HG03520 (cell line): ENCODE measurements around the gene C16orf96.

Source experiments
- ATAC-seq: cut with Tn5 transposase; IDR thresholded peaks from one replicate; pipeline ENCODE4 v1.9.1; 2021; ENCODE audit warnings: mild to moderate bottlenecking, moderate library complexity; ENCODE audit not compliant: unreplicated experiment

C16orf96 gene

DNA sequence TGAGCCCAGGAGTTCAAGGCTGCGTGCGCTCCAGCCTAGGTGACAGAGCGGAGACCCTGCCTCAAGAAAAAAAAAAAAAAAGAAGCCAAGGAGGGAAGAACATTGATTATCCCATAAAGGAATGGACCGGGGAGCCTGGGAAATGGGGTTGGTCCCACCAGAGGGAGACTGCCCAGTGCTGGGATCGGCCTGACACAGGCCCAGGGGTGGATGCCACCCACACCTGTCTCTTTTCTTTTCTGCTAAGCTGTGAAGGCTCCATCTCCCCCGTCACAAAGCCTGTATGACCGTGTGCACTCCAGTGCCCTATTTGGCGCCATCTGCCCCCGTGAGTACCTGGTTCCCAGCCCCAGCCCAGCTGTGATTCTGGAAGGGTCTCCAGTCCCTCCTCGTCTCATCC is 42.9 kb downstream of the C16orf96 start:
- no peak for ATAC-seq

DNA sequence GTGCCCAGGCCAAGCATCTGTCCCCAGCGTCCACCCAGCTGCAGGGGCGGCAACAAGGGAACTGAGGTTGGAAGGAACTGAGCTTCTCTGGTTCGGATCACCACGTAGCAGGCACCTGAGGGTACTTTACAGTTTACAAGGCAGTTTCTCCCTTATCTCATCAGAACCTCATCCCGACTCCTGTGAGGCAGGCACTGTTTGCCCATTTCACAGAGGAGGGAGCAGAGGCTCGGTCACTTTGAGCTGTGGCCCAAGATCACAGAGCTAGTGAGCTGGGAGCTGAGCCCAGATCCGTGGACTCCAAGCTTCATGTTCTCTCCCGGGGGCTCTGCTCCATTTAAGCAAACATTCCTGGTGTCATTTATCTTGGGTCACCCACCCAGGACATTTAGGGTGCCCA is 43.4 kb downstream of the C16orf96 start:
- ATAC-seq, result no peak

DNA sequence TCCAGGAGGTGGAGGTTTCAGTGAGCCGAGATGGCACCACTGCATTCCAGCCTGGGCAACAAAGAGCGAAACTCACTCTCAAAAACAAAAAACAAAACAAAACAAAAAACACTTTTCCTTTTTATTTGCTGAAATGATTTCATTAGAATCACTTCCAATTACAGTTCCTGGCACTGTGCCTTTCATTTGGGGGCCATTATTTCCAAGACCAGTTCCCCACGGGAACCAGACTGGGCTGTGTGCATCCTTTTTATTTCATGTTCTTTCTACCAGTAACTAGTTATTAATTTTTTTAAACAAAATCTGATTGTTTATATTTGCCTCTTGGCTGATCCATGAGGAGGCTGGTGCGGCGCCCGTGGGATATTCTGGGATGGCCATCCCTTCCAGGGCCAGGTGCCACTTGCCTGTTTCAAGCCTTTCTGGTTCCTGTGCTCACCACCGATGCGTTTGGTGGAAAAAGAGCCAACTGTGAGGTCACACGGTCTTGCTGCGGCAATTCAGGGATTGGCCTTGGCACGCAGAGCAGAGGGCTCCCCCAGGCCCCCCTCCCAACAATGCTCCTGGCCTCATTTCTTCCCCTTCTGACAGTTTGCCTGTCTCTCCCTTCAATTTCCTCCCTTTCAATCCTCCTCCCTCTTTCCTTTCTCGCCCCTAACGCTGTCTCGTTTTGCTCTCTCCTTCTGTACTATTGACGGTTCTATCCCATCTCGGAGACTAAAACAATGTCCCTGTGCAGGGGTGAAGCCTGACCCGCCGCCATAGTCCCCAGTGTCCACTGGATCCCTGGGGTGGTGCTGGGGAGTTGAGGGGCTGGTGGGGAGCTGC is 45.1 kb downstream of the C16orf96 start:
- ATAC-seq, result no peak

DNA sequence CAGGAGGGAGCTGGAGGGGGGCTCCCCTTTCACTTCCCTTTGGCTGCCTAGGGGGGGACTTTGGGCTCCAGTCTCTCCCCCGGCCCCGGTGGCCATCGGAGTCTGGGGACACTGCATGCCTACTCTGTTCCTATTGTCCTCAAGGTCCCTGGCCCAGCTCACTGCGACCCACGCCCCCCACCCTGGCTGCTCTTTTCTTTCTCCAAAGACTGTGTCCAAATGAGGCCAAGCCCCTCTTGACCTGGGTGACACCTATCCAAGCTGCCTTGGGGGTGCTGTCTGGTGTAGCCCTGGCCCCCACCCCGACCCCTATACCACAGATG is 45.7 kb downstream of the C16orf96 start:
- ATAC-seq, result no peak

DNA sequence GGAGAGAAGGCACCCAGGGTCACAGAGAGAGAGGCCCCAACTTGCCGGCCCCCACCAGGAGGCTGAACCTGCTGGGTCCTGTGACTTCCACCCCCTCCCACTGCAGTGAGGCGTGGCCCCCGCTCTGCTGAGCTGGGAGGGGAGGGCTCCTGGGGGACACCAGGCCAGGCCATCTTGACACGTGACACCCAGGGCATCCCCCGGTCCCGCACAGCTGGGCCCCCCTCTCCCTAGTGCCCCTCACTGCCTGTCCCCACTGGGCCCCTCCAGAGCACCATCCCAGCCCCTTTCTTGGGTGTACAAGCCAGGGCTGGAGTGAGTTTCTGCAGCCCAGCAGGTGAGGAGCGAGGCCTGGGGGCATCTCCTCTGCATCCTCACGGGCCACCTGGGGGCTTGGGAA is 46.2 kb downstream of the C16orf96 start:
- ATAC-seq, result no peak

DNA sequence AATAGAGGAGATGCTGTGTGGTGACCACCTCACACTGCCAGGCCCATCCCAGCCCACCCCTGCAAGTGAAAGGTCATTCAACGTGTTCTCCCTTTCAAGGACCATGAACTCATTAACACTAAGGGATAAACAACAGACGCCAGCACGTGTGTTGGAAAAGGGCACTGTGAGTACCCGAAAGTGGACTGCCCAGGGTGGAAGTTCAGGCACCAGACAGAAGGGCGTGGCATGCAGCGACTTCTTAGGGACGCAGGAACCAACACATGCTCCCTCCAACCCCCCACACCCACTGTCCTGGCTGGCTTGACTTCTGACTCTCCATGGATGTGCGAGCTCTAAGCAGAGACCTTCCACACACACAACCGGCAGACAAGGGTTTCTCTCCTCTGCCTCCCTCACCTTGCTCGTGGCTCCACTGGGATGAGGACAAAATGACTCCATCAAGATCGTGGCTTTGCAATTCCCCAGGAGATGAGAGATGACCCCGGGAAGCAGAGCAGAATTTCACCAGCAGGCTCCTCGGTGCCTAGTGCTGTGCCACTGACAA is 47.6 kb downstream of the C16orf96 start:
- ATAC-seq, result no peak

DNA sequence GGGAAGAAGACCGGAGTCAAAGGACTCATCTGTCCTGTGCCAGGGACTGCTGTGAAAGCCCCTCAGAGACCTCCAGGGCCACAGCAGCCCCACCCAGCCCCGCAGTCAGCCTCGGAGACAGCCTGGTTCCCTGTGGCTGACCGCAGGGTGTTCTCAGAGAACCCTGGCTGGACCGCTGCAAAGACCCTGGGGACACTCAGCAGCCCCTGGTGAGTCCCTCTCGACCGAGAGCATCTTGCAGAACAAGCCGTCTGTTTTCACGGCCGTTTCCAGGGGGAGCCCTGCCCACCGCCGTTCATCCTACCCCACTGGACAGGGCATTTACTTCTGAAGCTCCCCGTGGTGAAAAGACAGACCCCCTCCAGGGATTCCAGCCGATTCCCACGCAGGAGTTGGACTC is 48.3 kb downstream of the C16orf96 start:
- ATAC-seq, result no peak

GRCh38 chr16:4606354-4606753 is 50.2 kb downstream of the C16orf96 start:
- no peak for ATAC-seq

- no peak for ATAC-seq
Measured at GRCh38 chr16:4607841-4608703, 51.9 kb downstream of the C16orf96 start.

DNA sequence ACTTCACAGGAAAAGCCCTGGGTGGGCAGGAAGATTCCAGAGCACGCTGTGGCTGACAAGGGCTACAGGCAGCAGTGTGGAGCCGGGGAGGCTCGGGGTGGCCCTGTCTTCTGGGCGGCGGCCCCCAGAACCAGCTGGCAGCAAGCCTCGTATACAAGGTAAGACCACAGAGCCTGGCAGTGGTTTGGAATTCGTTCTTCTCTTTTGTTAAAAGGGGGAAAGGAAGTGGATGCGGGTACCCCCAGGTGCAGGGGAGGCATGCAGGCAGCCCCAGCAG is 52.5 kb downstream of the C16orf96 start:
- ATAC-seq, result no peak

DNA sequence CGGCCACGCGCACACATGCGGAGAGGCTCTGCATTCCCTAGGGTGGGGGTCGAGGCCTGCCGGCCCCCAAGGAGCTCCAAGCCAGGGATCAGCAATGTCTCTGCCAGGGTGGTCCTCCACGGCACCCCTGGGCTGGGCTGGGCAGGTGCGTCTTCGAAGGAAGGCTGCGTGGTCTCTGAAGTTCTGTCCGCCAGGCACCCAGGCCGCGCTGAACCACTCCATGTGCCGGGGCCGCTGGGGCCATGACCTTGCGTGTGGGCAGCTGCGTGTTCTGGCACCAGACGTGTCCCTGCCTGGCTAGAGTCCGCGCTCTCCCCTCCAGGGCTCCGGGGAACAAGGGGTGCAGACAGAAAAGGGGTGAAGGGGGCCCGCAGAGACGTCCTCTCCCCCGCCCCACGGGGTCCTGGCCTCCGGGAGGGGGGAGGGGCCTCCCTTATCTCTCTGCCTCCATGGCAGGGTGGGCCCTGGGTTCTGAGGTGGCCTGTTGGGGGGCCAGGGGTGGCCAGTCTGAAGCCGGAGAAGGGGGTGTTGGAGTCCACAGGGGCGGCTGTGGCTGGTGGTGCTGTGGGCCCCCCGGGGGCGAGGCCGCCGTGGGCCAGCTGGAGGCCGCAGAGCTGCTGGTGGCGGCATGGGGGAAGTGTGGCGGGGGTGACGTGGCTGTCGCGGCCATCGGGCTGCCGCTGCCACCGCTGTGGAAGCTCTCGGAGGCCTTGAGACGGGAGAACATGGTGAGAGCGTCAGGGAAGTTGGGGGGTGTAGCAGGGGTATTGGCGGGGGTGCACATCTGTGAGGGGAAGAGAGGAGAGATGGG is 53.3 kb downstream of the C16orf96 start:
- no peak for ATAC-seq

GRCh38 chr16:4610011-4611005 is 54.2 kb downstream of the C16orf96 start:
- ATAC-seq, result no peak

DNA sequence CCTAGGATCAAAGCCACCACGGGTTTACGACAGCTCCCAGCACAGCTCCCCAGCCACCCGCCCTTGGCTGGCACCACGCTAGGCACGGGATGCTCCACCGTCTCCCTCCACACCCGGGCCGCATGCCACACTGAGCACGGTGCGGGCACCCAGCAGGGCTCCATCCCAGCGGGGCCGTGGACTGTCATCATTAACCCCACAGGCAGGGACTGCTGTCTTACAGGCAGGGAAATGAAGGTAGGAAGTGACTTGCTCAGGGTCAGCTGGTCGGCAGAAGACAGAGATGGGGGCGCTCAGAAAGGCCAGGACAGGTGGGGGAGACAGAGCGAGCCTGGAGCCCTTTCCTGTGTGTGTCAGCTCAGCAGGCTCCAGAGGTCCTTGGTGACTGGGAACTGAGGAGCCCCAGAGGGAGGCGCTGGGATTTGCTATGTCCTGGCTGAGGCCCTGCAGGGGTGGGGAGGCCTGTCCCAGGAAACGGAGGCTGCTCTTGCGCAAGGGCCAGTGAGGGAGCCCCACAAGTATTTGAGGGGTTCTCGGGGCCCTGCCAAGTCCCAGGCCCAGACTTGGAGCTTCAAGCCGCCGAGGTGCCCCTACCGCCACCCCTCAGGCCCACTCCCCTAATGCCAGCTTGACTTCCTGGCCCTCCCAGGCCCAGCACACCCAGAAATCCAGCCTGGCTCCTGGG is 55.3 kb downstream of the C16orf96 start:
- no peak for ATAC-seq

- no peak for ATAC-seq
Measured at GRCh38 chr16:4612474-4612931, 56.4 kb downstream of the C16orf96 start.

GRCh38 chr16:4612977-4613635 is 57.0 kb downstream of the C16orf96 start:
- ATAC-seq, result no peak

DNA sequence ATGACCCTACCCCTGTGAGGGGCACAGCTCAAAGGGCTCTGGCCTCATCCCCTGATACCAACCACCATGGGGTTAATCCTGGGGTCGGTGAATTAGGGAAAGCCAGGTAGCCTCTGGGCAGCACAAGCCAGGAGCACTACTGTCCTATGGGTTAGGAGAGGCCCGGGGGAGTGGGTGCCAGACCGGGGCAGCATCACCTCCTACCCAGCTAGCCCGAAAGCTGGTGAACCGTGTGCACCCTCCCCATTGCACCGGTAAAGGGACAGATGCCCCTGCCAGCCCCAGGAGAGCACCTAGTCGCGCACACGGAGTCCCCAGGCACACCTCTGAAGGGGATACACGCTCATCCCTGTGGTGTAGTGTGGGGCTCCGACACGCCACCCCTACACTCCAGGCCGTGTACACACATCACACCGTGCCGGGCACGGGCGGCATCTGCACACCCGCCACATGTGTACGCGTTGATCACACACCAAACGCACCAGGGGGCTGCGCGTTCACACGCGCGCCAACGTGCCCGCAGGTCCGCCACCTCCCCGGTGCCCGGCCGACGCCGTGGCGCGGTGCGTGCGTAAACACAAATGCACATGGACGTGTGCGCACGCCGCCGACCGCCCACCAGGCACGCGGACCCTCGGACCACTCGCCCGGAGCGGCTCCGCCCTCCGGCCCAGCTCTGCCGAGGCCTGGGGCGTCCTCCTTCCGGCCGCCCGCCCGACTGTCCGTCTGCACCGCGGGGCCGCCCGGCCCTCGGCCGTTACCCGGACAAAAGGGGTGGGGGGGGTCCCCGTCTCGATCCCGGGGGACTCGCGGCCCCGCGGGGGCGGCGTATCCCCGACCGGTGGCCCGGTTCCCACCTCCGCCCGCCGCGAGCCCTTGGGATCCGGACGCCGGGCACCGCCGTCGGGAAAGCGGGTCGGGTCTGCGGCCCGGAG is 57.8 kb downstream of the C16orf96 start:
- ATAC-seq, result no peak

DNA sequence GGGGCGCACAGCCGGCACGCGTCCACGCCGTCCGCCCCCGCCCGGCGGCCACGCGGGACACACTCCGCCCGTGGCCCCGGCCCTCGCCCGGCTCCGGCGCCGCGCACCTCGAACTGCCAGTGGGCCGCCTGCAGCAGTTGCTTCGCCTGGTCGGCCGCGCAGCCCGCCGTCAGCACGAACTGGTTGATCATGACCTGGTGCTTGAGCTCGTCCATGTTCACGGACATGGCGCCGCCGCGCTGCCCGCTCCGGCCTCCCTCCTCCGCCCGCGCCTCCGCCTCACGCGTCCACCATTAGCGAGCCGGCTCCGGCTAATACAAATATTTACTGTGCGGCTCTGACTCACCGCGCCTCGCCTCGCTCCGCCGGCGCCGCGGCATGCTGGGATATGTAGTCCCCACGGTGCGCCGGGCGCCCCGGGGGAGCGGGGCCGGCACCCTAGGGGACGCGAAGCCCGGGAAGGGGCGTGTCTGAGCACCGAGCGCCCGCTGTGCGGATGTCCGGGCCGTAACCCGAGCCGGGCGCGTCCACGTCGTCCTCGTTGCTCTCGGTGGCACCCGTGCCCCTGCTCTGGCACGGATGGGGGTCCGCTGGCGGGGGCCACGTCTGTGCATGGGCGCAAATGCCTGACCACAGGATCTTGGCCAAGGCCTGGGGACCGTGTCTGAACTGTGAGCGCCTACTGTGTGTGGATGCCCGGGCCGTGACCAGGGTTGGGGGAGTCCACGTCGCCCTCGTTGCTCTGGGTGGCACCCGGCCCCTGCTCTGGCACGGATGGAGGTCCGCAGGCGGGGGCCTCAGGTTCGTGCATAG is 58.6 kb downstream of the C16orf96 start, which contains the start of gene UBALD1:
Gene UBALD1 (minus strand): TSS at position 318 of the 813 bp plus-strand sequence. CDS start 91 bp downstream, at position 227.
- peak; percentile 54 for ATAC-seq
